ENCODE data around the gene GSN.

GSN gene

GRCh38 chr9:121303456-121304451, 35.8 kb downstream of the GSN start:
- no peak for DNase-seq (ENCODE audit: low read depth)

GRCh38 chr9:121304707-121305106, 36.7 kb downstream of the GSN start:
- no peak for DNase-seq (ENCODE audit: low read depth)

GRCh38 chr9:121305269-121305994, 37.5 kb downstream of the GSN start:
- no peak for DNase-seq (ENCODE audit: low read depth)

- no peak for DNase-seq (ENCODE audit: low read depth)
These were observed 40.0 kb downstream of the GSN start for GRCh38 chr9:121307976-121308375.

GRCh38 chr9:121308765-121309164, 40.8 kb downstream of the GSN start:
- no peak for DNase-seq (ENCODE audit: low read depth)

- no peak for DNase-seq (ENCODE audit: low read depth)
These were observed 41.2 kb downstream of the GSN start for GRCh38 chr9:121309171-121309570.

- DNase-seq (ENCODE audit: low read depth): no peak
These were observed 42.0 kb downstream of the GSN start for GRCh38 chr9:121309833-121310425.

GRCh38 chr9:121310571-121310970, 42.6 kb downstream of the GSN start:
- no peak for DNase-seq (ENCODE audit: low read depth)

GRCh38 chr9:121312169-121312568, 44.2 kb downstream of the GSN start:
- no peak for DNase-seq (ENCODE audit: low read depth)

- DNase-seq (ENCODE audit: low read depth): no peak
These were observed 45.6 kb downstream of the GSN start for GRCh38 chr9:121313458-121314152.

- DNase-seq (ENCODE audit: low read depth): no peak
These were observed 48.4 kb downstream of the GSN start for GRCh38 chr9:121316378-121316777.

- no peak for DNase-seq (ENCODE audit: low read depth)
These were observed 49.0 kb downstream of the GSN start for GRCh38 chr9:121316852-121317373.

- DNase-seq (ENCODE audit: low read depth): no peak
These were observed 50.0 kb downstream of the GSN start for GRCh38 chr9:121317737-121318630.

GRCh38 chr9:121318631-121319382, 50.8 kb downstream of the GSN start:
- no peak for DNase-seq (ENCODE audit: low read depth)

- no peak for DNase-seq (ENCODE audit: low read depth)
These were observed 51.4 kb downstream of the GSN start for GRCh38 chr9:121319383-121319780.

GRCh38 chr9:121321016-121321503, 53.1 kb downstream of the GSN start:
- no peak for DNase-seq (ENCODE audit: low read depth)

GRCh38 chr9:121322037-121322736, 54.2 kb downstream of the GSN start:
- peak; percentile 83 for DNase-seq (ENCODE audit: low read depth)

- no peak for DNase-seq (ENCODE audit: low read depth)
These were observed 54.9 kb downstream of the GSN start for GRCh38 chr9:121322737-121323448.
